Measurements from ENCODE around the gene JAML.
"Not testable (repeated sequence)": the region's sequence is repeated elsewhere in the genome, so short reads cannot be mapped to it uniquely, and the experiment has no call there.

JAML gene

GRCh38 chr11:118192817-118193216 is 32.0 kb downstream of the JAML start:
- DNase-seq: not testable (repeated sequence)

- DNase-seq: not testable (repeated sequence)
Measured at GRCh38 chr11:118190942-118191506, 33.8 kb downstream of the JAML start.

- DNase-seq: no peak
Measured at GRCh38 chr11:118186346-118187107, 38.3 kb downstream of the JAML start.

GRCh38 chr11:118184784-118185579 is 39.8 kb downstream of the JAML start:
- no peak for DNase-seq

- DNase-seq: not testable (repeated sequence)
Measured at GRCh38 chr11:118183691-118184090, 41.1 kb downstream of the JAML start.

GRCh38 chr11:118180300-118180703 is 44.5 kb downstream of the JAML start:
- DNase-seq: no peak

GRCh38 chr11:118176778-118177134 is 48.1 kb downstream of the JAML start:
- DNase-seq: no peak

GRCh38 chr11:118175993-118176777 is 48.6 kb downstream of the JAML start, which contains the start of gene SCN2B:
SCN2B (minus strand) TSS chr11:118176639; CDS start chr11:118176431, 208 bp downstream.
- DNase-seq: no peak

- DNase-seq: no peak
Measured at GRCh38 chr11:118175031-118175992, 49.5 kb downstream of the JAML start.

GRCh38 chr11:118174006-118174567 is 50.7 kb downstream of the JAML start:
- DNase-seq: no peak

- no peak for DNase-seq
Measured at GRCh38 chr11:118172356-118172755, 52.5 kb downstream of the JAML start.

GRCh38 chr11:118171269-118172062 is 53.3 kb downstream of the JAML start:
- peak; percentile 76 for DNase-seq

GRCh38 chr11:118170882-118171268 is 53.9 kb downstream of the JAML start:
- no peak for DNase-seq

- DNase-seq: no peak
Measured at GRCh38 chr11:118170231-118170630, 54.6 kb downstream of the JAML start.

GRCh38 chr11:118169300-118170140 is 55.3 kb downstream of the JAML start:
- DNase-seq: no peak

GRCh38 chr11:118168751-118169150 is 56.1 kb downstream of the JAML start:
- no peak for DNase-seq

- no peak for DNase-seq
Measured at GRCh38 chr11:118168316-118168715, 56.5 kb downstream of the JAML start.

GRCh38 chr11:118167906-118168305 is 56.9 kb downstream of the JAML start:
- DNase-seq: no peak

- DNase-seq: no peak
Measured at GRCh38 chr11:118167253-118167652, 57.6 kb downstream of the JAML start.

- no peak for DNase-seq
Measured at GRCh38 chr11:118166641-118167040, 58.2 kb downstream of the JAML start.
